ENCODE results near the gene RPL13A.

The RPL13A gene

GRCh38 chr19:49512970-49513745 is 25.8 kb downstream of the RPL13A start:
- peak; percentile 83 for DNase-seq

GRCh38 chr19:49513746-49514118 is 26.3 kb downstream of the RPL13A start:
- no peak for DNase-seq

DNA sequence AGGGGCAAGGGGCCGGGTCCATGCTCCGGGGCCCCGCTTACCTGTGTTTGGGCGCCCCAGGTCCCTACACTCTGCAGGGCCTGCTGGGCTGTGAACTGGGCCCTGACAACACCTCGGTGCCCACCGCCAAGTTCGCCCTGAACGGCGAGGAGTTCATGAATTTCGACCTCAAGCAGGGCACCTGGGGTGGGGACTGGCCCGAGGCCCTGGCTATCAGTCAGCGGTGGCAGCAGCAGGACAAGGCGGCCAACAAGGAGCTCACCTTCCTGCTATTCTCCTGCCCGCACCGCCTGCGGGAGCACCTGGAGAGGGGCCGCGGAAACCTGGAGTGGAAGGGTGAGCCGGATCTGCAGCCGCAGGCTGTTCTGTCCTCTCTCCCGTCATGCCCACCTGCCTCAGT is 26.7 kb downstream of the RPL13A start:
- no peak for DNase-seq

GRCh38 chr19:49515767-49516166 is 28.4 kb downstream of the RPL13A start:
- no peak for DNase-seq

DNA sequence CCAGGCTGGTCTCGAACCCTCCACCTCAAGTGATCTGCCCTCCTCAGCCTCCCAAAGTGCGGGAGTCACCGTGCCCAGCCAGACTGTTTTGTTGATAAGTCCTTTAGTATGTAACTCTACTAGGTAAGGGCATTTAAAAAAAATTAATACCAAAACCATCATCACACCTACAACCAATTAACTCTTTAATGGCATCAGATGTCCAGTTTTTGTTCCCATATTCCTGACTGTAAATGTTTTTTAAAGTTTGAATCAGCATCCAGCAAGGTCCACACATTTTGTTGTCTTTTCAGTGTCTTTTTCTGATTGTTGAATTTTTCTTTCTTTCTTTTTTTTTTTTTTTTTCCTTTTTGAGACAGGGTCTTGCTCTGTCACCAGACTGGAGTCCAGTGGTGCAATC is 30.6 kb downstream of the RPL13A start:
- no peak for DNase-seq

- DNase-seq, result no peak
Observed at GRCh38 chr19:49520705-49521319, 33.4 kb downstream of the RPL13A start.

- DNase-seq, result no peak
Observed at GRCh38 chr19:49524812-49525455, 37.5 kb downstream of the RPL13A start.

DNA sequence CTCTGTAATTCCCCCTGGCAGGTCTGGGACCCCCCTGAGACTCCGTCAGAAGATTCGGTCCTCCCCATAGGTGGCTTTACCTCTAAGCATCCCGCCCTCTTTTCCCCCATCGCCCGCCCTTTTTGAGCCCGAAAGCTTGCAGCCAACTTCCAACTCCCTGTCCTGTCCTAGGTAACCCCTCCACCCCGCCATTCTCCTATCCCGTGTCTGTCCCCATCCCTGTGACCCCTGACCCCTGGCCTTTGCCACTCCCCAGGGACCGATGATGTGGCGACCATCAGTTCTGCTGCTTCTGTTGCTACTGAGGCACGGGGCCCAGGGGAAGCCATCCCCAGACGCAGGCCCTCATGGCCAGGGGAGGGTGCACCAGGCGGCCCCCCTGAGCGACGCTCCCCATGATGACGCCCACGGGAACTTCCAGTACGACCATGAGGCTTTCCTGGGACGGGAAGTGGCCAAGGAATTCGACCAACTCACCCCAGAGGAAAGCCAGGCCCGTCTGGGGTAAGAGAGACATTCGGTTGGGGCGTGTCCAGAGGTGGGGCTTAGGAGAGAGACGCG is 40.9 kb downstream of the RPL13A start:
- no peak for DNase-seq

DNA sequence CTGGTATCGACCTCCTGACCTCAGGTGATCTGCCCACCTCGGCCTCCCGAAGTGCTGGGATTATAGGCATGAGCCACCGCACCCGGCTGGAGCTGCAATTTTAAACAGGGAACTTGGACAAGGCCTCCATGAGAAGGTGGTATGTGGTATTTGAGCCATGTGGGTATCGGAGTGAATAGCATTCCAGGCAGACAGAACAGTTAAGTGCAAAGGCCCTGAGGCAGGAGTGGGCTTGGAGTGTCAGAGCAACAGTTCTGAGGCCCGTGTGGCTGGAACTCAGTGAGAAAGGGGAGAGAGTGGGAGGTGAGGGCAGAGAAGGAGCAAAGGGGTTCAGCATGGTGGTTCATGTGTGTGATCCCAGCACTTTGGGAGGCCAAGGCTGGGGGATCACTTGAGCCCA is 43.3 kb downstream of the RPL13A start:
- no peak for DNase-seq

GRCh38 chr19:49533551-49534488 is 46.4 kb downstream of the RPL13A start:
- DNase-seq, result peak; percentile 88

DNA sequence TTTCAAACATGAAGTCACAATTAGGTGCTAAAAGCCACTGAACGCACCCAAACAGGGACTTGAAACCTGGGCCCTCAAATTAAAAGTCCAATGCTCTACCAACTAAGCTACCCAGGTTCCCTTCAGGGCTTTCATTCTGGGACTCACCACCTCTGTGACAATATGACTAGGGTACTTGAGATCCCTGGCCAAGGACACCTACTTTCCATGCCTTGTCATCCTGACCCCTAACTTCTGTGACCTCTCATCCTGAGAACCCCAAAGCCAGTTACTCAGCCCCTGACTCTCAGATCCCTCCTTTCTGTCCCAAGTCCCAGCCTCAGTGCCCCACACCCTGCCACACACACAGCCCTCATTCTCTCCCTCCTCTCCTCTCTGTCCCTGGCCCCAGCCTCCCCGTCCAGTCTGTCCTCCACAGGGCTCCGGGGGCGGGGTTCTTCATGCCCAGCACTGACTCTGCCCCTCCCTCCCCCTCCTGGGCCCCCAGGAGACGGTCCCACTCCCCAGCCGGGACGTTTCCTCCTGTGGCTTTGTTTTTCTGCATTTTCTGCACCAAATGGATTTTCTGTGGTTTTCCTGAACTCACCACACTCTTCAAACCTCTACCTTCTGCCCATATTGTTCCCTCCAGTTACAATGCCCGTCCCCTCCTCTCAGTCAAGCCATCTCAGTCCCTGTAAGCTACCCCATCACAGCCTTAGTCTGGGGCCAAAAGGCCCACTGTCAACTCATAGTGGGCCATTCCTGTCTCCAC is 47.4 kb downstream of the RPL13A start:
- DNase-seq, result no peak

- DNase-seq, result no peak
Observed at GRCh38 chr19:49536921-49537462, 49.6 kb downstream of the RPL13A start.

GRCh38 chr19:49538643-49539042 is 51.2 kb downstream of the RPL13A start:
- no peak for DNase-seq

GRCh38 chr19:49539192-49539952 is 52.0 kb downstream of the RPL13A start:
- no peak for DNase-seq

All from eye (tissue), 1 donor.